Nucleus accumbens (tissue), 56 donors: ENCODE data around the gene OSBP.

Experiments
- DNase-seq, 56 donors: peaks; one replicate each; lab custom pipeline; 2025; lab: John Stamatoyannopoulos, UW

OSBP gene

DNA sequence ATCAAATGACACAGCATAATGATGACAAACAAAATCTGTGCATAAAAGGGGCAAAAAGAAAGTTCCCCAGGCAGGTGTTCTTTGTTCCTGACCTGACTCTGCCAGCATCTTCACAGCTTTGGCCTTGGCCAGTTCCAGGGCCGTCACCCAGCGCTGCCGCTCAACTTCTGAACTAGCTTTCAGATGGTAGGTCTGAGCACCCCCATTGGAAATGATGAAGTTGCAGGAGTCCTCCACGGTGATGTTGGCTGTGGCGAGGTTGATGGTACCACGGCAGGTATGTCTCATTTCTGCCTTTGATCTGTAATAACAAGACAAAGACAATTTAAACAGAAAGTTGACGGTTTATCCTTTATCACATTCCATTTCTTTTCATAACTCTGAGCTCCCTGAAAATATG is 5.3 kb downstream of the OSBP start:
- no peak for DNase-seq

DNA sequence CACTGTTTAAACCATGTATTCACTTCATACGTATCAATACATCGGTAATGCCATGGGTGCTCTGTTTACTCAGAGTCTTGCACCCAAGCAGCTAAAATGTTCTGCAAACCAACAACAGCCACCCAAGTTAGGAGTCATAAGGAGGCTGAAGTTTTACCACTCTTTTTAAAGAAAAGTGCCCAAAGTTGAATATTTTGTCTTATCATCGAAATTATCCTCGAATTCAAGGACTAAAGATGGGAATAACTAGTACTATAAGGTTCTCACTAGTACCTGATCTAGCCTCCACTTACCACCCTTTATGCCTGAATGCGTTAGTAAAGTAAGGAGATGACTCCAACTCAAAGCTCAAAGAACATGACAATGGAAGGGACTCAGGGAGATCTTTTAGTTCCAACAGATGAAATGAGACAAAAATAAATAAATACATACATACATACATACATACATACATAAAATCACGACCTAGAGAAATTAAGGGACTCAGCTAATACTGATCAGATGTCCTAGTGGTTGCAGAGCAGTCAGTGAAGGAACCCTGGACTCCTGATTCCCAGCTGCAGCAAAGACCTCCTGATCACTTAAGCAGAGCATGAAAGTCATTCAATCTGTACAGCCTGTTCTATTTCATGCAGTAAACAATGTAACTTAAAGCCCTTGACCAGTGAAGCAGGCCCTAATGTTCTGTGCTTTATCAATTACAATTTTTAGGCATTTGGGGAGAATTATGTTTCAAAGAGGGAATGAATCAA is 7.7 kb downstream of the OSBP start:
- no peak for DNase-seq

DNA sequence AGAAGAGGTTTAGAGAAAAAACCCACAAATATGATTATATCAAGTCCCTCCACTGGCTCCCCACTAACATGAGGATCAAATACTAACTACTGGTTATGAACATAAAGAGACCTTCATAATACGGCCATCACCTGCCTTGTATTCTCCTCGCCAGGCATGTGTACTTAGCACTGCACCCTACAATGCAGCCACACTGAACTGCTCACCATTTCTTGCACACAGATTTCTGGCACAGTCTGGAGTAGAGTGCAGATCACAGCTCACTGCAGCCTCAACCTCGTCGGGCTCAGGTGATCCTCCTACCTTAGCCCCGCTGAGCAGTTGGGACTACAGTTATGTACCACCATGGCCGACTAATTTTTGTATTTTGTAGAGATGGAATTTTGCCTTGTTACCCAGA is 13.1 kb downstream of the OSBP start:
- no peak for DNase-seq

DNA sequence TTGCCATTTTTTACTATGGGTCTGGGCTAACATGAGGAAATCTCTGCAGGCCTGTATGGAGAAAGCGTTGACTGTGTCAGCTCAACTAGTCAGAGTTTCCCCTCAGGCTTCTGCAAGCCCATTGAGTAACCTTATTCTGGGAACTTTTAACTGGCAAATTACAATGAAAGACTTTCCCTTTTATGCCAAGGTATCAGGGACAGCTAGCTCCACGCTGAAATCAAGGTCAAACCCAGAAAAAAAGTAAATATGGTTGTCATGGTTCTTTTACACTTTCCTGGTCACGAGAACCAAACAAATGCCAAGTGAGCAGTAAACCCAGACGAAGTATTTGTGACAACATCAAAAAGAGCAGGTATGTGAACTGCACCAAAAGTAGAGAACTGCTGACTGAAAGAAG is 13.8 kb downstream of the OSBP start:
- no peak for DNase-seq

DNA sequence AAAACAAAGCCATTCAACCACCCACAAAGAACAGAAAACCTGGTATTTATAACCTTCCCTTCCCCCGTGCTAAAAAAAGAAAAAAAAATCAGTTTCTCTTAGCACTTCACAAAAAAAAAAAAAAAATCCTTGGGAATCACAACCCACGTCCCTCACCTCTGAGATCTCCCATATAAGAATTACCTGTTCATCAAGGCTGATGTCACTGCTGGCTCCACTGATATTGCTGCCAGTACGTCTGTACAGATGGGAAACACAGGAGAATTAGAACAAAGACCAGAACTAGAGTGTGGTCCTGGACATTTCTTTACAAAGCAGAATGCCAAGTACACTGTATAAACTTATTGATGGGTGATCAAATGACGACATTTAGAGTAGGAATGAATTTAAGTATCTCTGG is 14.9 kb downstream of the OSBP start:
- DNase-seq, result peak in 1 of 56 donors; percentile 4

GRCh38 chr11:59600234-59600633 is 15.3 kb downstream of the OSBP start:
- DNase-seq, result peak in 11 of 56 donors; percentile 2 to 21 (median 6)

DNA sequence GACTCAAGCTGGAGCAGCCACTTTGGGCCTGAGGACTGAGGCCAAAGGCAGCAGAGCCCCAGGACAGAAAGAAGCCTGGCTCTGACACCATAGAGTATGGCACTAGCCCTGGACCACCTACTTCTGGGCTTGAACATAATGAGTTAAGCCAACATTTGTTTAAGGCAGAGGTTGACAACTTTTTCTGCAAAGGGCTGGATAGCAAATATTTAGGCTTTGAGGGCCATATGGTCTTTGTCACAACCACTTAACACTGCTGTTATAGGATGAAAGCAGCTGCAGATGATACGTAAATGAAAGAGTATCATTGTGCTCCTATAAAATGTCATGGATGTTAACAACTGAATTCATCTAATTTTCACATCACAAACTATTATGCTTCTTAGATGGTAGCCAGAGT is 16.6 kb downstream of the OSBP start:
- DNase-seq, result no peak

DNA sequence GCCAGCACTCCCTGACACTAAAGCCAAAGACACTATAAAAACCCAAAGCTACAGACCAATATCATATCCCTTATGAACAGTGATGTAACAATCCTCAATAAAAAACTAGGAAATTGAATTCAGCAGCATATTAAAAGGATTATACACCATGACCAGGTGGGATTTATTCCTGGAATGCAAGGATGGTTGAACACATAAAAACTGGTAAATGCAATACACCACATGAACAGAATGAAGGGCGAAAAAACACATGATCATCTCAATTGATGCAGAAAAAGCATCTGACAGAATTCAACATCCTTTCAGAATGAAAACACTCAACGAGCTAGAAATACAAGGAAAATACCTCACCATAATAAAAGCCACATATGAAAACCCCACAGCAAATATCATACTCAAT is 31.3 kb downstream of the OSBP start:
- DNase-seq, result no peak

DNA sequence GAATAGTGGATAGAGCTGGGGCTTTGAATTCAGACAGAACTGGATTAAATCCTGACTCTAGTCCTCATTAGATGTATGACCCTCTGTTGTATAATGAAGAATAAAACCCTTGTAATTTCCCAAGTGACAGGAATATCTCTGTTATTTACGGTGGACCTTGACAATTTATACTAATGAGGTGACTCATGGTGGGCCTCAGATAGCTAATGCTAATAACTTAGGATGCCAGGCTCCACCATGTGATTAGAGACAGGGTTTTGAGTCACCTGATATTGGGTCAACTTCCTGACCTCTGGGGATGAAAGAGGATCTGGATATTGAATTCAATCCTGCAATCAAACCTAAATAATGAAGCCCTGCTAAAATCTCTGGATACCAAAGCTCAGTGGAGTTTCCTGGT is 33.6 kb downstream of the OSBP start:
- no peak for DNase-seq

DNA sequence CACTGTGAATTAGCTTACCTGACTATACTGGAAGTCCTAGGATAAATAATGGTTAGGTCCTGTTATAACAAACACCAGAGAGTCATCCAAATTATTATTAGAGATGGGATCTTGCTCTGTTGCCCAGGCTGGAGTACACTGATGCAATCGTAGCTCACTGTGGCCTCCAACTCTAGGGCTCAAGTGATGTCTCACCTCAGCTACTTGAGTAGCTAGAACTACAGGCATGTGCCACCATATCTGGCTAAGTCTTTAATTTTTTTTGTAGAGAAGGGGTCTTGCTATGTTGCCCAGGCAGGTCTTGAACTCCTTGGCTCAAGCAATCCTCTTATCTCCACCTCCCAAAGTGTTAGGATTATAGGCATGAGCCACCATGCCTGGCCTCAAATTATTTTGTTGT is 37.2 kb downstream of the OSBP start:
- no peak for DNase-seq

GRCh38 chr11:59575505-59575904 is 40.1 kb downstream of the OSBP start:
- no peak for DNase-seq

GRCh38 chr11:59574932-59575502 is 40.6 kb downstream of the OSBP start:
- no peak for DNase-seq

GRCh38 chr11:59574467-59574866 is 41.1 kb downstream of the OSBP start:
- DNase-seq, result no peak

- no peak for DNase-seq
Measured at GRCh38 chr11:59573216-59573615, 42.4 kb downstream of the OSBP start.

DNA sequence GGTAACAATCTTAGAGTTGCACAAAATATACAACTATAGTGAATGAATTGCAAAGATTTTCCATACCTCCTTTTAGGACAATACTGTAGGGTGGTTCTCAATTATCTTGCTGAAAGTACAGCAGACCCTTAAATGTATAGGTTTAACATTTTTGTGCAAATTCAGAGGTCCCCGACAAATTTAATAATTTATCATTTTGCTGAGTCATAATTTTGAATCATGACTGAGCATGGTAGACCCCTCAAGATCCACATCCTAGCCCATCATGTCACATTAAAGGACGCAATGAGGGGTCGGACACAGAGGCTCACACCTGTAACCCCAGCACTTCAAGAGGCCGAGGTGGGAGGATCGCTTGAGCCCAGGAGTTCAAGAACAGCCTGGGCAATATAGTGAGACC is 43.5 kb downstream of the OSBP start:
- DNase-seq, result no peak

GRCh38 chr11:59562292-59562691 is 53.3 kb downstream of the OSBP start:
- DNase-seq, result peak in 6 of 56 donors; percentile 6 to 18 (median 16)

- peak in 52 of 56 donors; percentile 42 to 89 (median 74) for DNase-seq
Measured at GRCh38 chr11:59560702-59561473, 54.7 kb downstream of the OSBP start.

DNA sequence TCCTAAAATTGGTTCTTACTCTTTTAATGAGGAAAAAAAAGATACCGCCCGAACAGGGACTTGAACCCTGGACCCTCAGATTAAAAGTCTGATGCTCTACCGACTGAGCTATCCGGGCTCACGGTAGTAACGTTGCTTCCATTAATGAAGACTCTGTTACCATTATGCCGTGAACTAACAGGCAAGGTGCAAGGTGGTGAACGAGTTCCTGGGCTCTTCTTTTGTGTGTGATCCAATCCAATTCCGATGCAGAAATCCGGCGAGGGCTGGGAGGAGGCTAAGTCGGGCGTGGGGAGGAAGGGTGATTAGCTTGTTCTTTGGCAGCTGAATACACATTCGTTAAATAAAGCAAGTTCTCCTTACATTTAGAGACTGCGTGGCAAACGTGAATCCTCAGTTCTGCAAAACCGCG is 55.3 kb downstream of the OSBP start:
- DNase-seq, result peak in 49 of 56 donors; percentile 13 to 88 (median 70)

- DNase-seq, result peak in 8 of 56 donors; percentile 31 to 69 (median 54)
Measured at GRCh38 chr11:59559886-59560285, 55.7 kb downstream of the OSBP start.

GRCh38 chr11:59558270-59558643 is 57.3 kb downstream of the OSBP start:
- no peak for DNase-seq

- DNase-seq, result peak in 2 of 56 donors; percentile 7 to 18
Measured at GRCh38 chr11:59556917-59557348, 58.6 kb downstream of the OSBP start.
